ENCODE data around the gene LYRM9.

GRCh38 chr17:27930000-27930399 is 36.8 kb upstream of the LYRM9 start:
- TF ChIP-seq POLR2A (IDR thresholded peaks at IDR 0.05) = no peak
- TF ChIP-seq, protein P1, sequence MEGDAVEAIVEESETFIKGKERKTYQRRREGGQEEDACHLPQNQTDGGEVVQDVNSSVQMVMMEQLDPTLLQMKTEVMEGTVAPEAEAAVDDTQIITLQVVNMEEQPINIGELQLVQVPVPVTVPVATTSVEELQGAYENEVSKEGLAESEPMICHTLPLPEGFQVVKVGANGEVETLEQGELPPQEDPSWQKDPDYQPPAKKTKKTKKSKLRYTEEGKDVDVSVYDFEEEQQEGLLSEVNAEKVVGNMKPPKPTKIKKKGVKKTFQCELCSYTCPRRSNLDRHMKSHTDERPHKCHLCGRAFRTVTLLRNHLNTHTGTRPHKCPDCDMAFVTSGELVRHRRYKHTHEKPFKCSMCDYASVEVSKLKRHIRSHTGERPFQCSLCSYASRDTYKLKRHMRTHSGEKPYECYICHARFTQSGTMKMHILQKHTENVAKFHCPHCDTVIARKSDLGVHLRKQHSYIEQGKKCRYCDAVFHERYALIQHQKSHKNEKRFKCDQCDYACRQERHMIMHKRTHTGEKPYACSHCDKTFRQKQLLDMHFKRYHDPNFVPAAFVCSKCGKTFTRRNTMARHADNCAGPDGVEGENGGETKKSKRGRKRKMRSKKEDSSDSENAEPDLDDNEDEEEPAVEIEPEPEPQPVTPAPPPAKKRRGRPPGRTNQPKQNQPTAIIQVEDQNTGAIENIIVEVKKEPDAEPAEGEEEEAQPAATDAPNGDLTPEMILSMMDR (IDR thresholded peaks at IDR 0.05) = no peak

Data from heart left ventricle (tissue), 13 donors.